ENCODE data around the gene ZFX.
"Not testable (repeated sequence)": the region's sequence is repeated elsewhere in the genome, so short reads cannot be mapped to it uniquely, and the experiment has no call there.

ZFX gene

GRCh38 chrX:24151513-24151912 lies 2.0 kb downstream of the ZFX start:
- peak; percentile 52 for DNase-seq (ENCODE audit: low read depth, low spot score)

- DNase-seq (ENCODE audit: low read depth, low spot score), result peak; percentile 88
Observed at GRCh38 chrX:24153178-24153795, 3.8 kb downstream of the ZFX start.

DNA sequence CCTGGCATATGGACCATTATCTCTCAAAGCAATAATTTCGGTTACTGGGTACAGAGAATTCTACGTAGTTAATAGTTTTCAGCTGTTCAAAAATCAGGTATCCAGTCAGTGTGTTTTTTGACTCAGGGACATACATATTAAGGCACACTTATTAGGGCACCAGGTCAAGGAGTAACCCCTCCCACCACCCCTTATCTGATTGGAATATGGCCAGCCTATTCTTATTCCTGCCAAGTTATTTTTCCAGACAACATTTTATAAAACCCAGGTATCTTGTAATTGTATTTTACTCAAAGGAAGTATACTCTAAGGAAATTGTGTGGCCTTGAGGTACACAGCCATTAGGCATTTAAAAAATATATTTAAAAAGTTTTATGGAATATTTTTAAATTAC lies 4.3 kb downstream of the ZFX start:
- no peak for DNase-seq (ENCODE audit: low read depth, low spot score)

GRCh38 chrX:24154490-24155034 lies 5.0 kb downstream of the ZFX start:
- DNase-seq (ENCODE audit: low read depth, low spot score), result no peak

DNA sequence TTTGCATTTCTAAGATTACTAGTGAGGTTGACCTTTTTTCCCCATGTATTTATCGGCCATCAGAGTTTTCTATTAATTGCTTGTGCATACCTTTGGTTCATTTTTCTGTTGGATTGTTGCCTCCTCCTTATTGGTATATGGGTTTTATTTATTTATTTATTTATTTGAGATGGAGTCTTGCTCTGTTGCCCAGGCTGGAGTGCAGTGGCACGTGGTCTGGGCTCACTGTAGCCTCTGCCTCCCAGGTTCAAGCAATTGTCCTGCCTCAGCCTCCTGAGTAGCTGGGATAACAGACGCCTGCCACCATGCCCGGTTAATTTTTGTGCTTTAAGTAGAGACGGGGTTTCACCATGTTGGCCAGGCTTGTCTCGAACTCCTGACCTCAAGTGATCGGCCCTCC lies 6.2 kb downstream of the ZFX start:
- DNase-seq (ENCODE audit: low read depth, low spot score), result not testable (repeated sequence)

DNA sequence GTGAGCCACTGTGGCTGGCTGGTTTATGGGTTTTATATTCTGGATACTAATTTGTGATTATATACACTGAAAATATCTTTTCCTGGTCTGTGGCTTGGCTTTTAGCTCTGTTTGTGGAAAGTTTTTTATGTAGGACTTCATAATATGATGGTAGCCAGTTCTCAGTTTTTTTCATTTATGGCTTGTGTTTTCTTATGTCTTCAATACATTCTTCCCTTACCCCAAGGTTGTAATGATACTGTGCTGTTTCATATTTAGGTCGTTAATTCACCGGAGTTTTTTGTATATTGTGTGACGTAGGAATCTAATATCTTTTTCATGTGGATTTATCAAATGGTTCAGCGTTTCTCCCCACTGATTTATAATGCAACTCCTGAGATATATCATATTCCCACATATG lies 6.6 kb downstream of the ZFX start:
- DNase-seq (ENCODE audit: low read depth, low spot score), result no peak

DNA sequence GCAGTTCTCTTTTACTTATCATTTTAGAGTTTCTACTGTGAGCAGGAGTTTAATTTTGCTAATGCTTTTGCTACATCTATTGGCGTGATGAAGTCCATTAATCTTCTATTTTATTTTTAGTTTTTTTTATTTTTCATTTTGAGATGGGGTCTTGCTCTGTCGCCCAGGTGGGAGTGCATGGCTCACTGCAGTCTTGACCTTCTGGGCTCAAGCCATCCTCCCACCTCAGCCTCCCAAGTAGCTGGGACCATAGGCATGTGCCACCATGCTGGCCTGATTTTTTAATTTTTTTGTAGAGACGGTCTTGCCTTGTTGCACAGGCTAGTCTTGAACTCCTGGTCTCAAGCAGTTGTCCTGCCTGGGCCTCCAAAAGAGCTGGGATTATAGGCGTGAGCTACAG lies 9.4 kb downstream of the ZFX start:
- DNase-seq (ENCODE audit: low read depth, low spot score), result no peak

DNA sequence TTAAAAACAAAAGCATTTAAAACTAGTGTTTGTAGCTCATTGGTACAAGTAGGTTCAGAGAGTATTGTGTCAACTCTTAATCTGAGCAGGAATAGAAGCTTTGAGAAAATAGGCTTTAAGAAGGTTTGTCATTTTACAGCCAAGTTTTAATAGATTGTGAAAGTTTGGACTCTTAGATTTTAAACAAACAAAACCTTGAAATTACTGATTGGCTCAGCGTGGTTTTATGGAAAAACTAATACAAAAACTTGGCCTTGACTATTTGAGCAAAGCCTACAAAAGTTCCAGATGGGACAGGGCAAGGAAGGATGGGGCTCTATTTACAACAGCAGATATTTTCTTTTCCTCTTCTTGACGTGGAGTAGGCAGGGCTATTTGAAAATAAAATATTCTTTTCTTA lies 16.5 kb downstream of the ZFX start:
- no peak for DNase-seq (ENCODE audit: low read depth, low spot score)

- DNase-seq (ENCODE audit: low read depth, low spot score), result no peak
Observed at GRCh38 chrX:24167719-24168472, 18.4 kb downstream of the ZFX start.

DNA sequence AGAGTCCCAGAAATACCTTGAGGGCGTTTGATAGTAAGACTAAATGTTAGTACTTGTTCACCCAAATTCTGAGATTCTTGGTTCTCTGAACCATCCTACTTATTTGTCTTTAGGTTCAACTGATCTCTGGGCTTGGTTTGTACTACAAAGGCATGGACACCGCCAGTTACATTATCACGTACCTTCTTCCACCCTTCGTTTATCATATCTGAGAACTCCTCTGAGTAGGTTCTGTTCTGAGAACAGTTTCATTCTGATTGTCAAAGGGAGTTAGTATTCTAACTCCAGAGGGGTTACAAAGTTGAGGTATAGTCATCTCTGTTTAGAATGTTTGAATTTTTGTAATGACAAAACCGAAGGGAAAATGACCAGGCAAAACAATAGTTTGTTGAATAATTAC lies 19.3 kb downstream of the ZFX start:
- DNase-seq (ENCODE audit: low read depth, low spot score), result no peak

DNA sequence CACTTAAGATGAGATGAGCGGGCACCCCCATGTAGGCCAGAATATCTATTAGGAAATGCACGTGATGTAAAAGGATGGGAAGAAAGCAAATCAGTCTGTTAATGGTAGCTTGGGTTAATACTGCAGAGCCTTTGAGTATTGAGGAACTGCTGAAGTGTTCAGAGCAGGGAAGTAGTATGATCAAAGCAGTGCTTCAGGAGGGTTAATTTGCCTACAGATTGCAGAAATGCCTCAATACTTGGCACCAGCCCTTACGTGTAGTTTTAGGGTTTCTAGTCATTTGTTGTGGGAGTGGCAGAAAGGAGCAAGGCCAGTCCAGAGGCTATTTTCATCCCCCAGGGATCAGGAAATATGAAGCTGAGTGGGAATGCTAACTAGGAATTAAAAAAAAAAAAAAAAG lies 19.7 kb downstream of the ZFX start:
- DNase-seq (ENCODE audit: low read depth, low spot score), result no peak

- DNase-seq (ENCODE audit: low read depth, low spot score), result peak; percentile 11
Observed at GRCh38 chrX:24173115-24173847, 23.8 kb downstream of the ZFX start.

DNA sequence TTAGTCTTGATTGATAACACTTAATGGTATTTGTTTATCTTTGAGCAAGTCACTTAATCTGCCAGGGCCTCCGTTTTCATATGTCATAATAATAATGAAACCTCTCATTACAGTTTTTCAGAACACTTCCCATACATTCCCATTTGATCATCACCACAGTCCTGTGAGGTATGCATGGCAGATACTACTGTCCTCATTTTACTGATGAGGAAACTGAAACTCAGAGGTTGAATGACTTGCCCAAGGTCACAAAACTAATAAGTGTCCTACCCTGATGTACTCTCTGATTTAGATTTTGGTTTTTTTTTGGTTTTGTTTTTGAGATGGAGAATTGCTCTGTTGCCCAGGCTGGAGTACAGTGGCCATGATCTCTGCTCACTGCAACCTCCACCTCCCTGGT lies 25.7 kb downstream of the ZFX start:
- DNase-seq (ENCODE audit: low read depth, low spot score), result no peak

- DNase-seq (ENCODE audit: low read depth, low spot score), result peak; percentile 46
Observed at GRCh38 chrX:24178441-24178840, 28.9 kb downstream of the ZFX start.

GRCh38 chrX:24184018-24184417 lies 34.5 kb downstream of the ZFX start:
- no peak for DNase-seq (ENCODE audit: low read depth, low spot score)

DNA sequence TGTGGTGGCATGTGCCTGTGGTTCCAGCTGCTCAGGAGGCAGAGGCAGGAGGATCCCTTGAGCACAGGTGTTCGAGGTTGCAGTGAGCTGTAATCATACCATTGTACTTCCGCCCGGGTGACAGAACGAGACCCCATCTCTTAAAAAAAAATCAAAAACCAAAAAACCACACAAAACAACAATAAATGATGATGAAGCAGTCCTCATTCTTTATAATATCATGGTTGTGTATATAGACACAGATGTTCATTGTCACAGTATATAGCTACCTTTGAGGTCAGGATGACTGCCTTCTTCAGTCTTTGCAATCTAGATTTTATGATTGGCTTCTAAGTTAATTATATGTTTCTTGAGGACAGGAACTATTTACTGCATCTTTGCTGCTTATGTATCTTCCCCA lies 37.0 kb downstream of the ZFX start:
- DNase-seq (ENCODE audit: low read depth, low spot score), result no peak

GRCh38 chrX:24186986-24187385 lies 37.5 kb downstream of the ZFX start:
- no peak for DNase-seq (ENCODE audit: low read depth, low spot score)

- DNase-seq (ENCODE audit: low read depth, low spot score), result no peak
Observed at GRCh38 chrX:24189490-24189889, 40.0 kb downstream of the ZFX start.

DNA sequence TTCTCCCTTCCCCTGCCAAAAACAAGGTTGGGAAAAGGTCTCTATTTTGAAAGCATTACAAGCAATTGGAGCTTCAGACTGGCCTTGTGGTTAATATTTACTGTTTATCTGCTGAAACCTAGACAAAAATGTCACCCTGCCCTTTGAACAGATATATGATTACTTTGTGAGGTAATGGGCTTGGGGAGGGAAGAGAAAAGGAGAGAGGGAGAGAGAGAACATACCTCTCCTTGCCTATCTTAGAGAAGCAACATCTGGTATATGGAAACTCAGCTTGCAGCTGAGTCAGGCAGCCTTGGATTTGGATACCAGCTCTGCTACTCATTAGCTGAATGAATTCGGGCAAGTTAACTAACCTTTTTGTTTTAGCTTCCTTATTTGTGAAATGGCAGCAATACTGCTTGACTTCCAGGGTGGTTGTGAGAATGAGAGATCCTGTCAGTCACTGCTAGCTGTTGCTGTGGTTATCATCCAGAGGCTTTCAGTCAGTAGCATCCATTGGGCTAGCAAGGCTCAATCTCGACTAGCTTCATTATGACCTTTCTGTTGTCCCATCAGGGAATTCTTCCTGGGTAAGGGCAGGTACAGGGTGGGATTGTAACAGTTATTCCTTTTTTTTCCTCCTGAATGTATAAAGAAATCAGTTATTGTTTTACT lies 41.1 kb downstream of the ZFX start:
- DNase-seq (ENCODE audit: low read depth, low spot score), result no peak

DNA sequence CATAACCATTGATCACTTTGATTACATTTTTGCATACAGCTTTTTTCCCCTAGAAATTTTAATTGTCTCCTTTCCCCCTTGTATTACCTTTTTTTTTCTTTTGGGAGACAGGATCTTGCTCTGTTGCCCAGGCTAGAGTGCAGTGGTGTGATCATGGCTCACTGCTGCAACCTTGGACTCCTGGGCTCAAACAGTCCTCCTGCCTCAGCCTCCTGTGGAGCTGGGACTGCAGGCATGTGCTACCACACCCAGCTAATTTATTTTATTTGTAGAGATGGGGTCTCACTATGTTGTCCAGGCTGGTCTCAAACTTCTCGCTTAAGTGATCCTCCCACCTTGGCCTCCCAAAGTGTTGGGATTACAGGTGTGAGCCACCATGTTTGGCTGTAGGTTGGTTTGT lies 47.0 kb downstream of the ZFX start:
- DNase-seq (ENCODE audit: low read depth, low spot score), result no peak

DNA sequence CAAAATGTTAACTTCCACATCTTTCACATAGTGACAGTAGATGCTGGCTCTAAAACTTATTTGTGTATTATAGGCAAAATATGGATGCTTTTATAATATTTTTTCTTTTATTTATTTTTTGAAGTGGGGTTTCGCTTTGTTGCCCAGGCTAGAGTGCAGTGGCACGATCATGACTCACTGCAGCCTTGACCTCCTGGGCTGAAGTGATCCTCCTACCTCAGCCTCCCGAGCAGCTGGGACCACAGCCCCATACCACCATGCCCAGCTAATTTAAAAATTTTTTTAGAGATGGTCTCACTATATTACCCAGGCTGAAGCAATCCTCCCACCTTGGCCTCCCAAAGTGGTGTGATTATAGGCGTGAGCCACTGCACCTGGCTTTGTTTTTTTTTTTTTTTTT lies 48.6 kb downstream of the ZFX start:
- DNase-seq (ENCODE audit: low read depth, low spot score), result no peak

GRCh38 chrX:24200133-24200532 lies 50.6 kb downstream of the ZFX start:
- DNase-seq (ENCODE audit: low read depth, low spot score), result no peak
